SK-N-SH treated with all-trans-retinoic acid at 6 μM for 48 hours (cell line): Measurements from ENCODE around the gene GNPDA1.
"Not testable (repeated sequence)": the region's sequence is repeated elsewhere in the genome, so short reads cannot be mapped to it uniquely, and the experiment has no call there.

Source experiments
- ATAC-seq: fragments of 200-7000 bp; cut with Tn5 transposase; 3 replicates; pipeline ENCODE4 v1.9.1; 2020; ENCODE audit warnings: mild to moderate bottlenecking, moderate library complexity
- ARNTL ChIP-seq: fragments of 450-650 bp; formaldehyde crosslinking; IDR thresholded peaks from 2 replicates; pipeline ENCODE4 v1.5.0; 2020; ENCODE audit warnings: low read depth, mild to moderate bottlenecking, moderate library complexity, borderline replicate concordance
- BACH2 ChIP-seq: fragments of 250-450 bp; sonication (Bioruptor Pico); IDR thresholded peaks from 2 replicates; pipeline ENCODE4 v1.9.0; 2021; ENCODE audit warnings: mild to moderate bottlenecking, borderline replicate concordance
- CSDC2 ChIP-seq: fragments of 250-450 bp; sonication (Bioruptor Pico); IDR thresholded peaks from 2 replicates; pipeline ENCODE4 v1.5.0; 2020; ENCODE audit warnings: mild to moderate bottlenecking, moderate library complexity
- ESRRG ChIP-seq: fragments of 250-450 bp; sonication (Bioruptor Pico); IDR thresholded peaks from 2 replicates; pipeline ENCODE4 v1.6.1; 2021; ENCODE audit warnings: mild to moderate bottlenecking
- GLIS3 ChIP-seq: fragments of 250-450 bp; sonication (Bioruptor Pico); IDR thresholded peaks from 2 replicates; pipeline ENCODE4 v1.5.0; 2020; ENCODE audit warnings: mild to moderate bottlenecking, moderate library complexity
- OSR1 ChIP-seq: fragments of 250-450 bp; sonication (Bioruptor Pico); IDR thresholded peaks from 2 replicates; pipeline ENCODE4 v1.8.0; 2022; ENCODE audit warnings: moderate library complexity, mild to moderate bottlenecking, inconsistent platforms
- POU6F1 ChIP-seq: fragments of 250-450 bp; sonication (Bioruptor Pico); IDR thresholded peaks from 2 replicates; pipeline ENCODE4 v1.8.0; 2021; ENCODE audit warnings: low read depth, mild to moderate bottlenecking, moderate library complexity, borderline replicate concordance
- RARB ChIP-seq: fragments of 250-450 bp; sonication (Bioruptor Pico); IDR thresholded peaks from 2 replicates; pipeline ENCODE4 v1.8.0; 2021; ENCODE audit warnings: mild to moderate bottlenecking, moderate library complexity
- SNAI2 ChIP-seq: fragments of 250-450 bp; sonication (Bioruptor Pico); IDR thresholded peaks from 2 replicates; pipeline ENCODE4 v1.5.0; 2020; ENCODE audit warnings: mild to moderate bottlenecking, moderate library complexity
- TCF4 ChIP-seq: fragments of 250-450 bp; sonication (Bioruptor Pico); IDR thresholded peaks from 2 replicates; pipeline ENCODE4 v1.8.0; 2021; ENCODE audit warnings: mild to moderate bottlenecking, moderate library complexity, borderline replicate concordance
- TOX ChIP-seq: fragments of 250-450 bp; sonication (Bioruptor Pico); IDR thresholded peaks from 2 replicates; pipeline ENCODE4 v1.8.0; 2021; ENCODE audit warnings: mild to moderate bottlenecking, moderate library complexity, borderline replicate concordance
- ZC3H10 ChIP-seq: fragments of 250-450 bp; sonication (Bioruptor Pico); IDR thresholded peaks from 2 replicates; pipeline ENCODE4 v1.5.1; 2021; ENCODE audit warnings: mild to moderate bottlenecking, moderate library complexity
- ZFP30 ChIP-seq: fragments of 450-650 bp; formaldehyde crosslinking; IDR thresholded peaks from 2 replicates; pipeline ENCODE4 v1.5.0; 2022; ENCODE audit warnings: mild to moderate bottlenecking, moderate library complexity
- ZNF565 ChIP-seq: fragments of 450-650 bp; formaldehyde crosslinking; conservative IDR thresholded peaks from 2 replicates; pipeline ENCODE4 v1.5.0; 2020; ENCODE audit warnings: low read depth, mild to moderate bottlenecking, moderate library complexity
- ZNF70 ChIP-seq: fragments of 450-650 bp; formaldehyde crosslinking; IDR thresholded peaks from 2 replicates; pipeline ENCODE4 v1.5.0; 2020; ENCODE audit warnings: mild to moderate bottlenecking, moderate library complexity
- ZNF8 ChIP-seq: fragments of 450-650 bp; formaldehyde crosslinking; IDR thresholded peaks from 2 replicates; pipeline ENCODE4 v1.5.0; 2020; ENCODE audit warnings: mild to moderate bottlenecking, moderate library complexity
- TF ChIP-seq, protein P1 (sequence below): fragments of 250-450 bp; sonication (Bioruptor Pico); IDR thresholded peaks from 2 replicates; pipeline ENCODE4 v1.8.0; 2020; ENCODE audit warnings: mild to moderate bottlenecking, moderate library complexity, borderline replicate concordance
- TF ChIP-seq, protein P2 (sequence below): fragments of 250-450 bp; sonication (Bioruptor Pico); IDR thresholded peaks from 2 replicates; pipeline ENCODE4 v1.5.0; 2020; ENCODE audit warnings: mild to moderate bottlenecking, moderate library complexity
- TF ChIP-seq, protein P3 (sequence below): fragments of 250-450 bp; sonication (Bioruptor Pico); IDR thresholded peaks from 2 replicates; pipeline ENCODE4 v1.5.1; 2021; ENCODE audit warnings: mild to moderate bottlenecking, moderate library complexity

Gene GNPDA1

DNA sequence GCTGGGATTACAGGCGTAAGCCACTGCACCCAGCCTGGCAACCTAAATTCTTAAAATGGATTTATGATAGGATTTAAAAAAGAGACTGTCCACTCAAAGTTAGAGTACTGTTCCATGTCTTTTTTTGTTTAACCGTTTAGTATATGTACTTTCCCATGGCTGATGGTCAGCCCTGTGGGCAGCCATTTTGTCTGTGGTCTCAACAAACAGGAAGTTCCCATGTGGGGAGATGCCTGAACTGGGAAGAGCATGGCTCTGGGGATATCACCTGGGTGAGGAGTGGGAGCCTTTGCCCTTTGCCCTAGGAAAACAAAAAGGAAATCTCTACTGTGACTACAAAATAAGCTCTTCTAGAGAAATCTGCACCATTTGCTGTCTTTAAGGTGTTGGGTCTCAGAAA lies 27.5 kb upstream of the GNPDA1 start:
- no peak for ATAC-seq

GRCh38 chr5:142038735-142039134 lies 25.9 kb upstream of the GNPDA1 start:
- TF ChIP-seq ZNF8 (CRISPR knock-in tag): no peak
- no peak for TF ChIP-seq ZFP30 (CRISPR knock-in tag)
- TF ChIP-seq BACH2 (CRISPR knock-in tag): no peak
- no peak for TF ChIP-seq POU6F1 (CRISPR knock-in tag)
- no peak for TF ChIP-seq ESRRG (CRISPR knock-in tag)
- no peak for TF ChIP-seq ZNF70 (CRISPR knock-in tag)
- TF ChIP-seq ZNF565 (CRISPR knock-in tag): no peak
- TF ChIP-seq, protein P1, sequence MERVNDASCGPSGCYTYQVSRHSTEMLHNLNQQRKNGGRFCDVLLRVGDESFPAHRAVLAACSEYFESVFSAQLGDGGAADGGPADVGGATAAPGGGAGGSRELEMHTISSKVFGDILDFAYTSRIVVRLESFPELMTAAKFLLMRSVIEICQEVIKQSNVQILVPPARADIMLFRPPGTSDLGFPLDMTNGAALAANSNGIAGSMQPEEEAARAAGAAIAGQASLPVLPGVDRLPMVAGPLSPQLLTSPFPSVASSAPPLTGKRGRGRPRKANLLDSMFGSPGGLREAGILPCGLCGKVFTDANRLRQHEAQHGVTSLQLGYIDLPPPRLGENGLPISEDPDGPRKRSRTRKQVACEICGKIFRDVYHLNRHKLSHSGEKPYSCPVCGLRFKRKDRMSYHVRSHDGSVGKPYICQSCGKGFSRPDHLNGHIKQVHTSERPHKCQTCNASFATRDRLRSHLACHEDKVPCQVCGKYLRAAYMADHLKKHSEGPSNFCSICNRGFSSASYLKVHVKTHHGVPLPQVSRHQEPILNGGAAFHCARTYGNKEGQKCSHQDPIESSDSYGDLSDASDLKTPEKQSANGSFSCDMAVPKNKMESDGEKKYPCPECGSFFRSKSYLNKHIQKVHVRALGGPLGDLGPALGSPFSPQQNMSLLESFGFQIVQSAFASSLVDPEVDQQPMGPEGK (CRISPR knock-in tag): no peak
- no peak for TF ChIP-seq ZC3H10
- TF ChIP-seq, all 23 proteins: peak for 0
- ATAC-seq: no peak

More for the DNA sequence above, 27.5 kb upstream of the GNPDA1 start:
- TF ChIP-seq, protein P2, sequence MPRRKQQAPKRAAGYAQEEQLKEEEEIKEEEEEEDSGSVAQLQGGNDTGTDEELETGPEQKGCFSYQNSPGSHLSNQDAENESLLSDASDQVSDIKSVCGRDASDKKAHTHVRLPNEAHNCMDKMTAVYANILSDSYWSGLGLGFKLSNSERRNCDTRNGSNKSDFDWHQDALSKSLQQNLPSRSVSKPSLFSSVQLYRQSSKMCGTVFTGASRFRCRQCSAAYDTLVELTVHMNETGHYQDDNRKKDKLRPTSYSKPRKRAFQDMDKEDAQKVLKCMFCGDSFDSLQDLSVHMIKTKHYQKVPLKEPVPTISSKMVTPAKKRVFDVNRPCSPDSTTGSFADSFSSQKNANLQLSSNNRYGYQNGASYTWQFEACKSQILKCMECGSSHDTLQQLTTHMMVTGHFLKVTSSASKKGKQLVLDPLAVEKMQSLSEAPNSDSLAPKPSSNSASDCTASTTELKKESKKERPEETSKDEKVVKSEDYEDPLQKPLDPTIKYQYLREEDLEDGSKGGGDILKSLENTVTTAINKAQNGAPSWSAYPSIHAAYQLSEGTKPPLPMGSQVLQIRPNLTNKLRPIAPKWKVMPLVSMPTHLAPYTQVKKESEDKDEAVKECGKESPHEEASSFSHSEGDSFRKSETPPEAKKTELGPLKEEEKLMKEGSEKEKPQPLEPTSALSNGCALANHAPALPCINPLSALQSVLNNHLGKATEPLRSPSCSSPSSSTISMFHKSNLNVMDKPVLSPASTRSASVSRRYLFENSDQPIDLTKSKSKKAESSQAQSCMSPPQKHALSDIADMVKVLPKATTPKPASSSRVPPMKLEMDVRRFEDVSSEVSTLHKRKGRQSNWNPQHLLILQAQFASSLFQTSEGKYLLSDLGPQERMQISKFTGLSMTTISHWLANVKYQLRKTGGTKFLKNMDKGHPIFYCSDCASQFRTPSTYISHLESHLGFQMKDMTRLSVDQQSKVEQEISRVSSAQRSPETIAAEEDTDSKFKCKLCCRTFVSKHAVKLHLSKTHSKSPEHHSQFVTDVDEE (CRISPR knock-in tag): no peak
- TF ChIP-seq, protein P3, sequence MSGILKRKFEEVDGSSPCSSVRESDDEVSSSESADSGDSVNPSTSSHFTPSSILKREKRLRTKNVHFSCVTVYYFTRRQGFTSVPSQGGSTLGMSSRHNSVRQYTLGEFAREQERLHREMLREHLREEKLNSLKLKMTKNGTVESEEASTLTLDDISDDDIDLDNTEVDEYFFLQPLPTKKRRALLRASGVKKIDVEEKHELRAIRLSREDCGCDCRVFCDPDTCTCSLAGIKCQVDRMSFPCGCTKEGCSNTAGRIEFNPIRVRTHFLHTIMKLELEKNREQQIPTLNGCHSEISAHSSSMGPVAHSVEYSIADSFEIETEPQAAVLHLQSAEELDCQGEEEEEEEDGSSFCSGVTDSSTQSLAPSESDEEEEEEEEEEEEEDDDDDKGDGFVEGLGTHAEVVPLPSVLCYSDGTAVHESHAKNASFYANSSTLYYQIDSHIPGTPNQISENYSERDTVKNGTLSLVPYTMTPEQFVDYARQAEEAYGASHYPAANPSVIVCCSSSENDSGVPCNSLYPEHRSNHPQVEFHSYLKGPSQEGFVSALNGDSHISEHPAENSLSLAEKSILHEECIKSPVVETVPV (CRISPR knock-in tag): no peak
- TF ChIP-seq, protein P1 (CRISPR knock-in tag): no peak
- no peak for TF ChIP-seq ARNTL (CRISPR knock-in tag)
- TF ChIP-seq TOX (CRISPR knock-in tag): no peak
- TF ChIP-seq ZFP30 (CRISPR knock-in tag): no peak
- no peak for TF ChIP-seq OSR1
- TF ChIP-seq CSDC2 (CRISPR knock-in tag): no peak
- no peak for TF ChIP-seq SNAI2 (CRISPR knock-in tag)
- TF ChIP-seq GLIS3 (CRISPR knock-in tag): no peak
- TF ChIP-seq RARB (CRISPR knock-in tag): no peak
- TF ChIP-seq TCF4 (CRISPR knock-in tag): no peak
- no peak for TF ChIP-seq POU6F1 (CRISPR knock-in tag)

- 0 out of 2 replicates have a peak, but pooled peaks have one; percentile 55 for TF ChIP-seq ZNF8 (CRISPR knock-in tag)
- ATAC-seq: not testable (repeated sequence)
Observed at GRCh38 chr5:142037599-142037998, 24.8 kb upstream of the GNPDA1 start.
